HPDE6-E6E7 (cell line): ENCODE measurements around the gene TNPO3.
"Not testable (repeated sequence)": the region's sequence is repeated elsewhere in the genome, so short reads cannot be mapped to it uniquely, and the experiment has no call there.

ENCODE experiments used
- DNase-seq: peaks from one replicate; pipeline ENCODE4 v3.0.0; 2011; ENCODE audit warnings: missing footprints; ENCODE audit errors: extremely low spot score

Gene TNPO3

GRCh38 chr7:129014501-129015101 lies 40.3 kb downstream of the TNPO3 start:
- no peak for DNase-seq

GRCh38 chr7:129013048-129013724 lies 41.7 kb downstream of the TNPO3 start:
- DNase-seq: no peak

- DNase-seq: no peak
Measured at GRCh38 chr7:129012641-129013040, 42.3 kb downstream of the TNPO3 start.

- no peak for DNase-seq
Measured at GRCh38 chr7:129010075-129010474, 44.8 kb downstream of the TNPO3 start.

- DNase-seq: no peak
Measured at GRCh38 chr7:129009437-129009836, 45.5 kb downstream of the TNPO3 start.

GRCh38 chr7:129008645-129009414 lies 46.1 kb downstream of the TNPO3 start:
- DNase-seq: no peak

- DNase-seq: no peak
Measured at GRCh38 chr7:129007572-129007971, 47.3 kb downstream of the TNPO3 start.

GRCh38 chr7:129006636-129007414 lies 48.1 kb downstream of the TNPO3 start:
- no peak for DNase-seq

GRCh38 chr7:129005186-129005585 lies 49.7 kb downstream of the TNPO3 start:
- DNase-seq: no peak

- no peak for DNase-seq
Measured at GRCh38 chr7:128997181-128997580, 57.7 kb downstream of the TNPO3 start.

- DNase-seq: not testable (repeated sequence)
Measured at GRCh38 chr7:128994560-128994959, 60.4 kb downstream of the TNPO3 start.

GRCh38 chr7:128993419-128993818 lies 61.5 kb downstream of the TNPO3 start:
- DNase-seq: no peak

- DNase-seq: no peak
Measured at GRCh38 chr7:128989961-128990360, 65.0 kb downstream of the TNPO3 start.

- no peak for DNase-seq
Measured at GRCh38 chr7:128988372-128988771, 66.5 kb downstream of the TNPO3 start.

GRCh38 chr7:128986609-128987008 lies 68.3 kb downstream of the TNPO3 start:
- no peak for DNase-seq

GRCh38 chr7:128985660-128986059 lies 69.3 kb downstream of the TNPO3 start:
- no peak for DNase-seq

GRCh38 chr7:128982105-128982504 lies 72.8 kb downstream of the TNPO3 start:
- DNase-seq: no peak

- DNase-seq: no peak
Measured at GRCh38 chr7:128974241-128974934, 80.5 kb downstream of the TNPO3 start.

- no peak for DNase-seq
Measured at GRCh38 chr7:128968624-128969023, 86.3 kb downstream of the TNPO3 start.

GRCh38 chr7:128963327-128963757 lies 91.6 kb downstream of the TNPO3 start:
- no peak for DNase-seq

GRCh38 chr7:128962899-128963298 lies 92.0 kb downstream of the TNPO3 start:
- DNase-seq: no peak
